ENCODE measurements around the gene C22orf31. TPM values are rescaled to one million over a fixed set of nuclear protein-coding genes. Genes with fewer than 3 reads are reported as not detected.

C22orf31 gene
- total RNA-seq, 1 experiment from 2014 or later, result not detected

- Histone ChIP-seq H3K18ac (ENCODE audit: insufficient read length, low read depth, low read length) (no peak overlapping the region), H3K23ac (ENCODE audit: insufficient read length, low read depth, low read length) (no peak overlapping the region), H3K27ac (ENCODE audit: insufficient read length, low read depth, low read length) (no peak overlapping the region), H4K20me1 (ENCODE audit: control insufficient read depth, insufficient read depth, insufficient read length) (no peaks in the 10 kb centered on the region), H3K79me2 (ENCODE audit: insufficient read depth, low read length) (no peaks in the 10 kb centered on the region; the same call in 1 of the 2 replicates), H2AK5ac (ENCODE audit: insufficient read length, low read length) (no peak overlapping the region), H3K27me3 (ENCODE audit: insufficient read depth, low read length) (no peaks in the 10 kb centered on the region), H3K4me1 (ENCODE audit: insufficient read depth, low read length) (peaks cover 8% of the 10 kb centered on the region; the same call in 1 of the 2 replicates), H3K9me3 (ENCODE audit: control insufficient read depth, low read depth, low read length) (no peaks in the 10 kb centered on the region), H2BK20ac (ENCODE audit: low read depth, low read length, poor library complexity, severe bottlenecking) (no peak overlapping the region), H2BK120ac (ENCODE audit: low read depth, low read length, poor library complexity, severe bottlenecking) (no peak overlapping the region), H3T11ph (ENCODE audit: low read length) (no peak overlapping the region), H2AFZ (ENCODE audit: low read length) (no peak overlapping the region), H4K8ac (replicated peaks; ENCODE audit: insufficient read length, low read depth, low read length) (no peak overlapping the region), H2BK5ac (ENCODE audit: insufficient read length, low read length) (no peak overlapping the region), H3K23me2 (ENCODE audit: insufficient read length, low read depth, low read length, poor library complexity, severe bottlenecking) (peaks cover 14% of the 10 kb centered on the region), H3K56ac (ENCODE audit: insufficient read length, low read depth, low read length) (no peak overlapping the region), H3K4me2 (ENCODE audit: insufficient read depth, insufficient read length, low read length) (no peak overlapping the region), H4K5ac (ENCODE audit: insufficient read length, low read depth, low read length) (no peak overlapping the region), H2BK12ac (ENCODE audit: insufficient read length, low read depth, low read length) (no peak overlapping the region), H3K4ac (ENCODE audit: low read depth, low read length) (no peak overlapping the region), H3K14ac (ENCODE audit: insufficient read depth, low read length) (no peak overlapping the region), H3K79me1 (ENCODE audit: insufficient read depth, low read depth, low read length, poor library complexity, severe bottlenecking) (no peaks in the 10 kb centered on the region), H4K91ac (ENCODE audit: insufficient read length, low read depth, low read length) (no peak overlapping the region), H2BK15ac (ENCODE audit: low read depth, low read length) (no peak overlapping the region), H3K9ac (ENCODE audit: extremely low read depth, insufficient read length, low read length) (no peak overlapping the region)
- no peak overlapping the region for H3K27ac Mint-ChIP-seq
- H3K4me3 Mint-ChIP-seq, result no peak overlapping the region
- H3K9me3 Mint-ChIP-seq, result no peaks in the 10 kb centered on the region
- H3K4me1 Mint-ChIP-seq, result peaks cover 46 to 48% of the 10 kb centered on the region in 2 experiments
- DNase-seq, result no peak
- WGBS (ENCODE audit: extremely low coverage, insufficient read length, low lambda C conversion rate), result no CpG with 5 or more reads among the region's 3 CpGs
- no peaks in the 10 kb centered on the region for H3K27me3 Mint-ChIP-seq (ENCODE audit: low read depth)
- H3K36me3 Mint-ChIP-seq (ENCODE audit: insufficient read depth in 1 of 3, low read depth in 3 of 3), result peaks cover 0 to 11% (median 2%) of the 10 kb centered on the region in 3 experiments; a peak in 4 of 7 replicates
- no peak for TF ChIP-seq CTCF (conservative IDR thresholded peaks at IDR 0.05)
Observed at GRCh38 chr22:29026579-29026978, 35.1 kb downstream of the C22orf31 start.

Measured in H9 (cell line).